Prostate gland (tissue), 2 donors: ENCODE measurements around the gene PCDH12. TPM values are rescaled to one million over a fixed set of nuclear protein-coding genes. Genes with fewer than 3 reads are reported as not detected.

Experiments used
- DNase-seq: peaks from one replicate; pipeline ENCODE4 v3.0.0-alpha.2; 2019; ENCODE audit warnings: low spot score
- H3K27ac ChIP-seq, 2 donors: fragments of 200-600 bp; sonication (generic); 2 replicates each; pipeline ENCODE4 v1.5.1; 2017 to 2019
- H3K27me3 ChIP-seq: fragments of 200-600 bp; sonication (generic); replicated peaks from 2 replicates; pipeline ENCODE4 v1.5.1; 2019; ENCODE audit not compliant: insufficient read depth
- H3K36me3 ChIP-seq, 2 donors: fragments of 200-600 bp; sonication (generic); 1 replicate in 1 of 2; 2 replicates in 1 of 2; pipeline versions ENCODE4 v1.5.1 to v1.8.1; 2017 to 2019
- H3K4me1 ChIP-seq: fragments of 200-600 bp; sonication (generic); replicated peaks from 2 replicates; pipeline ENCODE4 v1.5.1; 2019
- H3K4me3 ChIP-seq, 2 donors: fragments of 200-600 bp; sonication (generic); 2 replicates each; pipeline ENCODE4 v1.5.1; 2017 to 2019
- H3K9me3 ChIP-seq: fragments of 200-600 bp; sonication (generic); 2 replicates; pipeline ENCODE4 v1.5.1; 2017
- CTCF ChIP-seq, 4 experiments: fragments of 200-600 bp in 2 of 4; fragments of 450-650 bp in 2 of 4; sonication (generic) in 2 of 4; IDR thresholded peaks; 1 replicate in 3 of 4; 2 replicates in 1 of 4; pipeline ENCODE4 v1.5.1; 2016 to 2019; ENCODE audit warnings: antibody characterized with exemption in 4 of 4, mild to moderate bottlenecking in 2 of 4, moderate library complexity in 2 of 4
- POLR2A ChIP-seq: fragments of 450-650 bp; IDR thresholded peaks from one replicate; pipeline ENCODE4 v1.6.1; 2016; ENCODE audit warnings: antibody characterized with exemption, mild to moderate bottlenecking
- POLR2AphosphoS5 ChIP-seq: sonication (generic); formaldehyde crosslinking; IDR thresholded peaks from one replicate; pipeline ENCODE4 v1.6.1; 2017; ENCODE audit warnings: antibody characterized with exemption
- WGBS: methylation state at CpG from one replicate; pipeline ENCODE4 v1.1.5; 2018; 5-methylcytosine and 5-hydroxymethylcytosine counted together
- intact Hi-C: fragments of 100-400 bp; cut with DNase I; formaldehyde crosslinking; loops from one replicate; pipeline ENCODE4 v1.14.2; 2022
- total RNA-seq, 2 donors: library from RNA; depleted of rRNA; stranded (reverse); fragments of >200 nt; gene quantifications; one replicate each; pipeline ENCODE4 v1.1.0, GENCODE V29; 2016

PCDH12 gene
- total RNA-seq, 2 donors from 2014 or later: 0.82 to 1.4 TPM

- DNase-seq: no peak
- no peaks in the 10 kb centered on the region for H3K4me1 ChIP-seq
- no peaks in the 10 kb centered on the region for H3K9me3 ChIP-seq
- 66% methylated on average over 16 of the region's 16 CpGs for WGBS
- H3K36me3 ChIP-seq: no peaks in the 10 kb centered on the region
- H3K27ac ChIP-seq: no peak overlapping the region
- TF ChIP-seq CTCF (IDR thresholded peaks at IDR 0.05) (no peak), POLR2A (no peak), POLR2AphosphoS5 (no peak)
- no peak overlapping the region for H3K4me3 ChIP-seq
- H3K27me3 ChIP-seq: no peaks in the 10 kb centered on the region
- intact Hi-C loops: no loop called here
These were observed 520 bp downstream of the PCDH12 start for GRCh38 chr5:141957367-141957996.

DNA sequence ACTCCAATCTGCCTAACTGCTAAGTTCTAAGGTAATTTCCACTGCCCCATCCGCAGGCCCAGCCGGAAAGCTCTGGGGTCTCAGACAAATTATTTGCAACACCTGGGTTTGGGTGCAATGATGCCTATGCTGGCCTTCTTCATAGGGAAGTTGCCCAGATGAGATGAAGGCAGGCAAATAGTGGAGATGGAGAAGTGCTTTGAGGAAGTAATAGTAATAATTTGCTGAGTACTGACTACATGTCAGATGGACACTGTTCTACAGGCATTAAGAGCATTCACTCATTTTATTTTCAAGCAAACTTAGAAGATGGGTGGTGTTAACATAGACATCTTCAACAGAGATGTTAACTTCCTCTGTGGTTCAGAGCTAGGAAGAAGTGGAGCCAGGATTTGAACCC is 3.8 kb downstream of the PCDH12 start:
- TF ChIP-seq CTCF (IDR thresholded peaks at IDR 0.05) (no peak), POLR2AphosphoS5 (no peak), POLR2A (no peak)
- H3K36me3 ChIP-seq: no peaks in the 10 kb centered on the region
- no peak for DNase-seq
- H3K27ac ChIP-seq: no peak overlapping the region
- H3K4me3 ChIP-seq: no peak overlapping the region
- no peaks in the 10 kb centered on the region for H3K9me3 ChIP-seq
- no peaks in the 10 kb centered on the region for H3K27me3 ChIP-seq
- intact Hi-C loops: no loop called here
- no peaks in the 10 kb centered on the region for H3K4me1 ChIP-seq
- 93% methylated on average over 2 of the region's 2 CpGs for WGBS

DNA sequence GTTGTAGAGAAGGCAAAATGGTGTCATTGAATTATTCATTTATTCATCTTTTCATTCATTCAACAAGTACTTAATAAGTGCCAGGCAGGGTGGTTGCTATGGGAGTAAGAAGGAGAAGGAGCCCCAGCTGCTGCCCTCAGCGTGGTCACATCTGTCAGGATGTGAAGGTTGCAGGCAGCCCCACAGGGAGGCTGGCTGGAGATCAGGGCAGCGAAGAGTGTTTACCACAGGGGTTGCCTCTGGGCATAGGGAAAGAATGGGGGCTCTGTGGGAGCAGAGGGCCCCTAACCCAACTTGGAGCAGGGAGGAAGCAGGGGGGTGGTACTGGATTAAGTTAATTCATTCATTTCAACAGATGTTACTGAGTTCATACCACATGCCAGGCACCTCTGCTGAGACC is 6.0 kb downstream of the PCDH12 start:
- Histone ChIP-seq H3K27me3 (no peaks in the 10 kb centered on the region), H3K36me3 (no peaks in the 10 kb centered on the region), H3K4me1 (no peaks in the 10 kb centered on the region), H3K27ac (no peak overlapping the region), H3K4me3 (no peak overlapping the region), H3K9me3 (no peaks in the 10 kb centered on the region)
- intact Hi-C loops: no loop called here
- no peak for DNase-seq
- TF ChIP-seq POLR2A (no peak), CTCF (IDR thresholded peaks at IDR 0.05) (no peak), POLR2AphosphoS5 (no peak)
- 79% methylated on average over 2 of the region's 2 CpGs for WGBS

- 32% methylated on average over 9 of the region's 9 CpGs for WGBS
- Histone ChIP-seq H3K27ac (no peak overlapping the region), H3K4me3 (no peak overlapping the region), H3K4me1 (no peaks in the 10 kb centered on the region), H3K27me3 (no peaks in the 10 kb centered on the region), H3K36me3 (no peaks in the 10 kb centered on the region), H3K9me3 (no peaks in the 10 kb centered on the region)
- no peak for DNase-seq
- intact Hi-C loops: no loop called here
- no peak for TF ChIP-seq POLR2A
- TF ChIP-seq CTCF (IDR thresholded peaks at IDR 0.05): no peak
- no peak for TF ChIP-seq POLR2AphosphoS5
These were observed 6.6 kb downstream of the PCDH12 start for GRCh38 chr5:141951332-141951781.

GRCh38 chr5:141950207-141951005 is 7.6 kb downstream of the PCDH12 start:
- Histone ChIP-seq H3K9me3 (no peaks in the 10 kb centered on the region), H3K36me3 (no peaks in the 10 kb centered on the region), H3K27me3 (no peaks in the 10 kb centered on the region), H3K4me1 (no peaks in the 10 kb centered on the region), H3K4me3 (no peak overlapping the region), H3K27ac (no peak overlapping the region)
- no peak for TF ChIP-seq POLR2A
- no peak for TF ChIP-seq POLR2AphosphoS5
- no peak for TF ChIP-seq CTCF (IDR thresholded peaks at IDR 0.05)
- 92% methylated on average over 3 of the region's 3 CpGs for WGBS
- intact Hi-C loops: no loop called here
- DNase-seq: no peak
